GM12878 (cell line): ENCODE measurements around the gene TRIM17. TPM values are rescaled to one million over a fixed set of nuclear protein-coding genes. Genes with fewer than 3 reads are reported as not detected.

Experiments
- ATAC-seq: fragments of 200-7000 bp; cut with Tn5 transposase; 3 replicates; pipeline ENCODE4 v1.9.1; 2020; ENCODE audit warnings: mild to moderate bottlenecking, moderate library complexity
- BruUV-seq: library from RNA; stranded (reverse); fragments of 400-500 nt; replicated peaks from 2 replicates; lab custom pipeline; 2021; lab: Mats Ljungman, UMichigan
- CTCF ChIA-PET: fragments of 300-600 bp; sonication (Branson Sonifier 250); formaldehyde crosslinking; extraction: SDS; loops from one replicate; lab custom pipeline; 2021; ENCODE audit warnings: inconsistent platforms; lab: Yijun Ruan, JAX
- POLR2A ChIA-PET: fragments of 350-600 bp; formaldehyde crosslinking; extraction: SDS; loops from one replicate; lab custom pipeline; 2021; ENCODE audit warnings: inconsistent platforms; lab: Charles Lee
- RAD21 ChIA-PET: fragments of 300-600 bp; sonication (Branson Sonifier 250); formaldehyde crosslinking; loops from one replicate; lab custom pipeline; 2023; ENCODE audit warnings: antibody characterized with exemption; ENCODE audit not compliant: unreplicated experiment; lab: Charles Lee
- SMC1A ChIA-PET: fragments of 300-600 bp; sonication (Branson Sonifier 250); formaldehyde crosslinking; loops from one replicate; lab custom pipeline; 2023; ENCODE audit not compliant: unreplicated experiment, uncharacterized antibody; lab: Charles Lee
- DNase-seq: peaks from one replicate; pipeline ENCODE4 v3.0.0-alpha.2; 2011; ENCODE audit warnings: low read depth, low spot score
- FAIRE-seq: peaks from 3 replicates; lab custom pipeline; 2011; peaks lifted over from hg19 to GRCh38; lab: Jason Lieb, UNC
- H2AFZ ChIP-seq: 2 replicates; pipeline ENCODE4 v1.6.0; 2011; ENCODE audit warnings: low read depth, low read length, control low read depth; ENCODE audit not compliant: control insufficient read depth
- H3K27ac ChIP-seq: 2 replicates; pipeline ENCODE4 v1.5.1; 2011; ENCODE audit warnings: control low read depth; ENCODE audit not compliant: control insufficient read depth, insufficient read depth
- H3K27me3 ChIP-seq, 2 experiments: replicated peaks in 1 of 2; 2 replicates each; pipeline versions ENCODE4 v1.6.0 to v1.6.1; 2011; ENCODE audit warnings: low read length in 1 of 2; ENCODE audit not compliant: control insufficient read depth in 2 of 2, insufficient read depth in 2 of 2
- H3K36me3 ChIP-seq, 2 experiments: 2 replicates each; pipeline ENCODE4 v1.5.1; 2011; ENCODE audit warnings: low read length in 1 of 2; ENCODE audit not compliant: control insufficient read depth in 2 of 2, insufficient read depth in 2 of 2
- H3K4me1 ChIP-seq: 2 replicates; pipeline ENCODE4 v1.6.1; 2011; ENCODE audit warnings: mild to moderate bottlenecking, low read length, moderate library complexity, mixed read lengths; ENCODE audit not compliant: control insufficient read depth, insufficient read depth
- H3K4me2 ChIP-seq: 2 replicates; pipeline ENCODE4 v1.6.0; 2011; ENCODE audit warnings: control low read depth; ENCODE audit not compliant: control insufficient read depth, insufficient read depth
- H3K4me3 ChIP-seq: fragments of 200-600 bp; sonication (generic); 2 replicates; pipeline ENCODE4 v1.5.1; 2016
- H3K79me2 ChIP-seq: 2 replicates; pipeline ENCODE4 v1.6.0; 2011; ENCODE audit warnings: low read length; ENCODE audit not compliant: control insufficient read depth, insufficient read depth
- H3K9ac ChIP-seq: 2 replicates; pipeline ENCODE4 v1.8.0; 2011; ENCODE audit warnings: low read length, control low read depth, mixed read lengths; ENCODE audit not compliant: control insufficient read depth, insufficient read depth
- H3K9me3 ChIP-seq: replicated peaks from 3 replicates; pipeline ENCODE4 v1.5.1; 2011; ENCODE audit warnings: mild to moderate bottlenecking, low read length; ENCODE audit not compliant: control insufficient read depth, insufficient read depth
- H4K20me1 ChIP-seq: 2 replicates; pipeline ENCODE4 v1.6.0; 2011; ENCODE audit not compliant: control insufficient read depth, insufficient read depth
- KAT2A ChIP-seq: conservative IDR thresholded peaks from 2 replicates; pipeline ENCODE4 v1.6.1; 2011; ENCODE audit warnings: low read depth, low read length; ENCODE audit not compliant: control insufficient read depth
- MEF2B ChIP-seq: fragments of 450-650 bp; IDR thresholded peaks from 2 replicates; pipeline ENCODE4 v1.6.1; 2018; ENCODE audit warnings: mild to moderate bottlenecking, moderate library complexity; ENCODE audit not compliant: partially characterized antibody, poor library complexity, severe bottlenecking
- SMAD5 ChIP-seq: IDR thresholded peaks from 2 replicates; pipeline ENCODE4 v1.6.1; 2016; ENCODE audit warnings: antibody characterized with exemption, low read depth
- STAT1 ChIP-seq: fragments of 450-650 bp; conservative IDR thresholded peaks from 2 replicates; pipeline ENCODE4 v1.6.1; 2014; ENCODE audit warnings: antibody characterized with exemption, mild to moderate bottlenecking
- WGBS: methylation state at CpG from one replicate; pipeline ENCODE4 v1.1.6; 2016; ENCODE audit warnings: low lambda C conversion rate; ENCODE audit not compliant: insufficient replicate concordance, insufficient coverage; ENCODE audit errors: missing lambda C conversion rate; 5-methylcytosine and 5-hydroxymethylcytosine counted together
- in situ Hi-C: fragments of 300-500 bp; cut with MboI; formaldehyde crosslinking; loops from 9 replicates; pipeline ENCODE4 v1.14.3; 2018; ENCODE audit warnings: mixed read lengths
- intact Hi-C: fragments of 100-400 bp; cut with micrococcal nuclease; formaldehyde crosslinking; loops from one replicate; pipeline ENCODE4 v1.14.2; 2022; ENCODE audit not compliant: unreplicated experiment
- polyA plus RNA-seq, 11 experiments: library from polyadenylated mRNA; depleted of rRNA in 4 of 11; unstranded in 6 of 11; stranded (reverse) in 5 of 11; fragments of >200 nt; fragmentation: Nextera tagmentation in 4 of 11; fragmentation: Illumina TruSeq in 1 of 11; extraction: Ambion mirVana in 4 of 11; extraction: Trizol in 1 of 11; gene quantifications; 1 replicate in 1 of 11; 2 replicates in 10 of 11; pipeline versions ENCODE4 v1.2.1 to v1.2.3, GENCODE V29; 2011 to 2016; ENCODE audit warnings: inconsistent platforms in 2 of 11, missing spikeins in 2 of 11, low read depth in 1 of 11
- total RNA-seq, 4 experiments: library from RNA; depleted of rRNA in 3 of 4; stranded (reverse); fragments of >200 nt in 3 of 4; fragmentation: Illumina TruSeq in 1 of 4; extraction: Trizol in 1 of 4; gene quantifications; 2 replicates each; pipeline versions ENCODE4 v1.2.1 to v1.2.3, GENCODE V29; 2013 to 2021
- TF ChIP-seq, protein P1 (sequence below): IDR thresholded peaks from 2 replicates; pipeline ENCODE4 v1.6.1; 2012; ENCODE audit warnings: improper control_type of control experiment, low read depth, low read length; ENCODE audit not compliant: insufficient replicate concordance
- TF ChIP-seq, protein P2 (sequence below): fragments of 450-650 bp; IDR thresholded peaks from 2 replicates; pipeline ENCODE4 v1.6.1; 2017; ENCODE audit warnings: mild to moderate bottlenecking, moderate library complexity

TRIM17 gene
- total and polyA plus RNA-seq, 10 of the 15 experiments (the other 5 are each of a cell fraction or from before 2014, with no cell fraction given) = 0.16 to 0.32 TPM; not detected in 8

DNA sequence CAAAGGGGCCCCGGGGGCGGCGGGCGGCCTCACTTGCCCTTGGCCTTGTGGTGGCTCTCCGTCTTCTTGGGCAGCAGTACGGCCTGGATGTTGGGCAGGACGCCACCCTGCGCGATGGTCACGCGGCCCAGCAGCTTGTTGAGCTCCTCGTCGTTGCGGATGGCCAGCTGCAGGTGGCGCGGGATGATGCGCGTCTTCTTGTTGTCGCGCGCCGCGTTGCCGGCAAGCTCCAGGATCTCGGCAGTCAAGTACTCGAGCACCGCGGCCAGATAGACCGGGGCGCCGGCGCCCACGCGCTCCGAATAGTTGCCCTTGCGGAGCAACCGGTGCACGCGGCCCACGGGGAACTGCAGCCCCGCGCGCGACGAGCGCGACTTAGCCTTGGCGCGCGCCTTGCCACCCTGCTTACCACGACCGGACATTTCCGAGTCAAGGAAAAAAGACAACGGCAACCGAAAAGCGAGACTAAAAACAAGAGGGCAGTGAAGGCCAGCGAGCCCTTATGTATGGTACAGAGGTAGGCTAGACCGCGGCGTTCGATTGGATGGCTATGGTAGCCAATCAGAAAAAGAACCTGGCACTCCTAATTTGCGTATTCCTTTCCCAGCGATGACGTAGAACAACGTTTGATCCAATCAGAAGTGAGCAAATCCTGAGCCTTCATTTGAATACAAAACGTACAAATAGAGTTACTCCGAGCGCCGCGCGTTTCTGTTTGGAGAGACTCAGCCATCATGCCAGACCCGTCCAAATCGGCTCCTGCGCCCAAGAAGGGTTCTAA, 40.9 kb upstream of the TRIM17 start (continued):
- TF ChIP-seq, protein P1, sequence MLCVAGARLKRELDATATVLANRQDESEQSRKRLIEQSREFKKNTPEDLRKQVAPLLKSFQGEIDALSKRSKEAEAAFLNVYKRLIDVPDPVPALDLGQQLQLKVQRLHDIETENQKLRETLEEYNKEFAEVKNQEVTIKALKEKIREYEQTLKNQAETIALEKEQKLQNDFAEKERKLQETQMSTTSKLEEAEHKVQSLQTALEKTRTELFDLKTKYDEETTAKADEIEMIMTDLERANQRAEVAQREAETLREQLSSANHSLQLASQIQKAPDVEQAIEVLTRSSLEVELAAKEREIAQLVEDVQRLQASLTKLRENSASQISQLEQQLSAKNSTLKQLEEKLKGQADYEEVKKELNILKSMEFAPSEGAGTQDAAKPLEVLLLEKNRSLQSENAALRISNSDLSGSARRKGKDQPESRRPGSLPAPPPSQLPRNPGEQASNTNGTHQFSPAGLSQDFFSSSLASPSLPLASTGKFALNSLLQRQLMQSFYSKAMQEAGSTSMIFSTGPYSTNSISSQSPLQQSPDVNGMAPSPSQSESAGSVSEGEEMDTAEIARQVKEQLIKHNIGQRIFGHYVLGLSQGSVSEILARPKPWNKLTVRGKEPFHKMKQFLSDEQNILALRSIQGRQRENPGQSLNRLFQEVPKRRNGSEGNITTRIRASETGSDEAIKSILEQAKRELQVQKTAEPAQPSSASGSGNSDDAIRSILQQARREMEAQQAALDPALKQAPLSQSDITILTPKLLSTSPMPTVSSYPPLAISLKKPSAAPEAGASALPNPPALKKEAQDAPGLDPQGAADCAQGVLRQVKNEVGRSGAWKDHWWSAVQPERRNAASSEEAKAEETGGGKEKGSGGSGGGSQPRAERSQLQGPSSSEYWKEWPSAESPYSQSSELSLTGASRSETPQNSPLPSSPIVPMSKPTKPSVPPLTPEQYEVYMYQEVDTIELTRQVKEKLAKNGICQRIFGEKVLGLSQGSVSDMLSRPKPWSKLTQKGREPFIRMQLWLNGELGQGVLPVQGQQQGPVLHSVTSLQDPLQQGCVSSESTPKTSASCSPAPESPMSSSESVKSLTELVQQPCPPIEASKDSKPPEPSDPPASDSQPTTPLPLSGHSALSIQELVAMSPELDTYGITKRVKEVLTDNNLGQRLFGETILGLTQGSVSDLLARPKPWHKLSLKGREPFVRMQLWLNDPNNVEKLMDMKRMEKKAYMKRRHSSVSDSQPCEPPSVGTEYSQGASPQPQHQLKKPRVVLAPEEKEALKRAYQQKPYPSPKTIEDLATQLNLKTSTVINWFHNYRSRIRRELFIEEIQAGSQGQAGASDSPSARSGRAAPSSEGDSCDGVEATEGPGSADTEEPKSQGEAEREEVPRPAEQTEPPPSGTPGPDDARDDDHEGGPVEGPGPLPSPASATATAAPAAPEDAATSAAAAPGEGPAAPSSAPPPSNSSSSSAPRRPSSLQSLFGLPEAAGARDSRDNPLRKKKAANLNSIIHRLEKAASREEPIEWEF = no peak
- no peak for TF ChIP-seq MEF2B

DNA sequence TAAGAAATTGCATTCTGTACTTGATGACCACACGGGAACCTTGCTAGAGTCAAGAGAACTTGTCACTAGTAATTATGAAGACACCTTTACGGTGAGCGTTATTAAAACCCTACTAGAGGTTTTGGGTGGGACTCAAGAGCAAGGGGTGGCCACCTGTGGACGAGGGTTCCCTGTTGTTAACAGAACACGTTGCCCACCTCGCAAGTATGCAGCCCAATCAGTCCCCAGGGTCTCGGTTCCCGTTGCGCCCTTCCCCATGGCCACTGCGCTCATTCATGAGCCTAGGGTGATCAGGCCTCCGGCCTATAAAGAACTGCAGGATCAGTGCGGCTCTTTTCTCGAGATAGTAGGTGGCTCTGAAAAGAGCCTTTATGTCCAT, 40.3 kb upstream of the TRIM17 start:
- TF ChIP-seq STAT1 = 0 out of 2 replicates have a peak, but pooled peaks have one; percentile 9
- TF ChIP-seq, protein P2, sequence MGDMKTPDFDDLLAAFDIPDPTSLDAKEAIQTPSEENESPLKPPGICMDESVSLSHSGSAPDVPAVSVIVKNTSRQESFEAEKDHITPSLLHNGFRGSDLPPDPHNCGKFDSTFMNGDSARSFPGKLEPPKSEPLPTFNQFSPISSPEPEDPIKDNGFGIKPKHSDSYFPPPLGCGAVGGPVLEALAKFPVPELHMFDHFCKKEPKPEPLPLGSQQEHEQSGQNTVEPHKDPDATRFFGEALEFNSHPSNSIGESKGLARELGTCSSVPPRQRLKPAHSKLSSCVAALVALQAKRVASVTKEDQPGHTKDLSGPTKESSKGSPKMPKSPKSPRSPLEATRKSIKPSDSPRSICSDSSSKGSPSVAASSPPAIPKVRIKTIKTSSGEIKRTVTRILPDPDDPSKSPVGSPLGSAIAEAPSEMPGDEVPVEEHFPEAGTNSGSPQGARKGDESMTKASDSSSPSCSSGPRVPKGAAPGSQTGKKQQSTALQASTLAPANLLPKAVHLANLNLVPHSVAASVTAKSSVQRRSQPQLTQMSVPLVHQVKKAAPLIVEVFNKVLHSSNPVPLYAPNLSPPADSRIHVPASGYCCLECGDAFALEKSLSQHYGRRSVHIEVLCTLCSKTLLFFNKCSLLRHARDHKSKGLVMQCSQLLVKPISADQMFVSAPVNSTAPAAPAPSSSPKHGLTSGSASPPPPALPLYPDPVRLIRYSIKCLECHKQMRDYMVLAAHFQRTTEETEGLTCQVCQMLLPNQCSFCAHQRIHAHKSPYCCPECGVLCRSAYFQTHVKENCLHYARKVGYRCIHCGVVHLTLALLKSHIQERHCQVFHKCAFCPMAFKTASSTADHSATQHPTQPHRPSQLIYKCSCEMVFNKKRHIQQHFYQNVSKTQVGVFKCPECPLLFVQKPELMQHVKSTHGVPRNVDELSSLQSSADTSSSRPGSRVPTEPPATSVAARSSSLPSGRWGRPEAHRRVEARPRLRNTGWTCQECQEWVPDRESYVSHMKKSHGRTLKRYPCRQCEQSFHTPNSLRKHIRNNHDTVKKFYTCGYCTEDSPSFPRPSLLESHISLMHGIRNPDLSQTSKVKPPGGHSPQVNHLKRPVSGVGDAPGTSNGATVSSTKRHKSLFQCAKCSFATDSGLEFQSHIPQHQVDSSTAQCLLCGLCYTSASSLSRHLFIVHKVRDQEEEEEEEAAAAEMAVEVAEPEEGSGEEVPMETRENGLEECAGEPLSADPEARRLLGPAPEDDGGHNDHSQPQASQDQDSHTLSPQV = no peak
- TF ChIP-seq SMAD5 = 0 out of 2 replicates have a peak, but pooled peaks have one; percentile 9
- TF ChIP-seq KAT2A = 0 out of 2 replicates have a peak, but pooled peaks have one; percentile 10
- TF ChIP-seq, all 136 proteins: peak for 3
- intact Hi-C loops = loop anchor here (2.0 to 5.0 kb wide), 3 partner anchors 30 to 325 kb away; partner anchors contain the start of genes RNF187 and TRIM11
- ATAC-seq (peak; percentile 15), DNase-seq (no peak), FAIRE-seq (no peak)
- peak overlapping the region; percentile 46 for H2AFZ ChIP-seq
- H3K4me1 ChIP-seq = no peaks in the 10 kb centered on the region
- BruUV-seq = no TSS peak
- POLR2A ChIA-PET = no interaction called here
- peak overlapping the region; percentile 50 for H3K9ac ChIP-seq
- 0% methylated on average over 13 of the region's 13 CpGs for WGBS
- SMC1A ChIA-PET = no interaction called here
- RAD21 ChIA-PET = no interaction called here
- H3K27me3 ChIP-seq = no peaks in the 10 kb centered on the region
- peak overlapping the region; percentile 30 for H3K27ac ChIP-seq
- in situ Hi-C loops = no loop called here
- H4K20me1 ChIP-seq = no peaks in the 10 kb centered on the region
- CTCF ChIA-PET = interaction anchor here (1.2 kb wide), 1 partner anchor 58 kb away, joined by 3 read pairs; no protein-coding TSS in a partner anchor
- H3K79me2 ChIP-seq = peaks cover 16% of the 10 kb centered on the region
- H3K4me3 ChIP-seq = peak overlapping the region; percentile 64
- H3K4me2 ChIP-seq = peak overlapping the region; percentile 45
- no peaks in the 10 kb centered on the region for H3K9me3 ChIP-seq
- H3K36me3 ChIP-seq = no peaks in the 10 kb centered on the region
